Renal cortex interstitium (tissue), 15 donors: ENCODE data around the gene ZMYND12. TPM values are rescaled to one million over a fixed set of nuclear protein-coding genes. Genes with fewer than 3 reads are reported as not detected.
"Not testable (repeated sequence)": the region's sequence is repeated elsewhere in the genome, so short reads cannot be mapped to it uniquely, and the experiment has no call there.

Experiments used
- DNase-seq, 11 donors: peaks; one replicate each; pipeline ENCODE4 v3.0.0-alpha.2; 2013; ENCODE audit warnings: low read depth in 9 of 11, low spot score in 4 of 11; ENCODE audit errors: extremely low read depth in 1 of 11
- long read RNA-seq, 16 experiments: transcript quantifications; one replicate each; lab custom pipeline, GENCODE V29; 2026
- polyA plus RNA-seq, 3 donors: library from polyadenylated mRNA; unstranded; fragments of 120-200 nt; gene quantifications; one replicate each; pipeline ENCODE4 v1.2.1, GENCODE V29; 2013; ENCODE audit not compliant: insufficient read length in 3 of 3

ZMYND12 gene, protein sequence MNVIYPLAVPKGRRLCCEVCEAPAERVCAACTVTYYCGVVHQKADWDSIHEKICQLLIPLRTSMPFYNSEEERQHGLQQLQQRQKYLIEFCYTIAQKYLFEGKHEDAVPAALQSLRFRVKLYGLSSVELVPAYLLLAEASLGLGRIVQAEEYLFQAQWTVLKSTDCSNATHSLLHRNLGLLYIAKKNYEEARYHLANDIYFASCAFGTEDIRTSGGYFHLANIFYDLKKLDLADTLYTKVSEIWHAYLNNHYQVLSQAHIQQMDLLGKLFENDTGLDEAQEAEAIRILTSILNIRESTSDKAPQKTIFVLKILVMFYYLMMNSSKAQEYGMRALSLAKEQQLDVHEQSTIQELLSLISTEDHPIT
- polyA plus RNA-seq = 1 to 10 TPM; 3.2 to 4.3 (median 4.2) TPM
- long read RNA-seq, donor 1 = 0 reads
- long read RNA-seq, donor 2, partial matches to known transcripts = 6 of 50 reads
- long read RNA-seq, donor 2, other reads (novel, unspliced or antisense) = 43 of 50 reads
- long read RNA-seq, donor 3, partial matches to known transcripts = 61 of 163 reads
- long read RNA-seq, donor 3, other reads (novel, unspliced or antisense) = 102 of 163 reads
- long read RNA-seq, donor 4 = 0 reads
- long read RNA-seq, donor 5 = 0 reads
- long read RNA-seq, donor 6, partial matches to known transcripts = 0 of 1 reads
- long read RNA-seq, donor 6, other reads (novel, unspliced or antisense) = 0 of 1 reads
- long read RNA-seq, donor 7, partial matches to known transcripts = 6 of 7 reads
- long read RNA-seq, donor 7, other reads (novel, unspliced or antisense) = 0 of 7 reads
- long read RNA-seq, donor 8, partial matches to known transcripts = 16 of 156 reads
- long read RNA-seq, donor 8, other reads (novel, unspliced or antisense) = 140 of 156 reads
- long read RNA-seq, donor 9, partial matches to known transcripts = 0 of 1 reads
- long read RNA-seq, donor 9, other reads (novel, unspliced or antisense) = 0 of 1 reads
- long read RNA-seq, donor 10 = 0 reads
- long read RNA-seq, donor 11 = 0 reads
- long read RNA-seq, donor 12 = 0 reads
- long read RNA-seq, donor 13 = 0 reads
- long read RNA-seq, donor 14 = 0 reads
- long read RNA-seq, donor 15 = 0 reads
- long read RNA-seq, donor 16, partial matches to known transcripts = 0 of 3 reads
- long read RNA-seq, donor 16, other reads (novel, unspliced or antisense) = 0 of 3 reads

DNA sequence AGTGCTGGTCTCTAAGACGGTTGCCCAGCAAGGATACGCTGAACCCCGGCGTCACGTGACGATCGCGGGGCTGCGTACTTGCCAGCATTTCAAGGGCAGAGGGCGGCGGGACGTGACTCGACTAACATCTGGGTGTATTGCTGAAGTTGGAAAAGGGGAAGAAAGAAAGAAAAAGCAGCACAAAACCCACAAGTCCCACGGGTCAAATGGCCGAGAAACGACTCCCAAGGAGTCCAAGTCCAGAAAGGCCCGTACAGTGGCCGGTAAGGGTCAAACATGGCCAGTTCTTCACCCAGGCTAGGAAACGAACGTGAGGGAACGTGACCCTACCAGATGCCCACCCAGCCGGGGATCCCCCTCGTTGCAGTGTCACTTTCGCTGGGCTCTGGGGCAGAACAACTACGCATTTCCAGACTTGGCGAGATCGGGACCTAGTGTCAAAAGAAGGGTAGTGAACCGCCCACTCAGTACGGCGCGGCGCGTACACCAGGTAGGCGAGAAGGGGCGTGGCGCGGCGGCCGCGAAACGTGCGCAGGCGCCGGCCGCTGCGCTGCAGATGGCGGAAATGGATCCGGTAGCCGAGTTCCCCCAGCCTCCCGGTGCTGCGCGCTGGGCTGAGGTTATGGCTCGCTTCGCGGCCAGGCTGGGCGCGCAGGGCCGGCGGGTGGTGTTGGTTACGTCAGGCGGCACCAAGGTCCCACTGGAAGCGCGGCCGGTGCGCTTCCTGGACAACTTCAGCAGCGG, at the start of gene ZMYND12, which contains the start of gene PPCS:
TSS of gene ZMYND12 (minus strand) at position 13 of the 744 bp plus-strand sequence. CDS start 25 bp downstream, outside the sequence.
TSS of gene PPCS (plus strand) at position 534 of the 744 bp plus-strand sequence. CDS start at position 557, 23 bp downstream.
- peak; percentile 69 to 93 (median 83) for DNase-seq

DNA sequence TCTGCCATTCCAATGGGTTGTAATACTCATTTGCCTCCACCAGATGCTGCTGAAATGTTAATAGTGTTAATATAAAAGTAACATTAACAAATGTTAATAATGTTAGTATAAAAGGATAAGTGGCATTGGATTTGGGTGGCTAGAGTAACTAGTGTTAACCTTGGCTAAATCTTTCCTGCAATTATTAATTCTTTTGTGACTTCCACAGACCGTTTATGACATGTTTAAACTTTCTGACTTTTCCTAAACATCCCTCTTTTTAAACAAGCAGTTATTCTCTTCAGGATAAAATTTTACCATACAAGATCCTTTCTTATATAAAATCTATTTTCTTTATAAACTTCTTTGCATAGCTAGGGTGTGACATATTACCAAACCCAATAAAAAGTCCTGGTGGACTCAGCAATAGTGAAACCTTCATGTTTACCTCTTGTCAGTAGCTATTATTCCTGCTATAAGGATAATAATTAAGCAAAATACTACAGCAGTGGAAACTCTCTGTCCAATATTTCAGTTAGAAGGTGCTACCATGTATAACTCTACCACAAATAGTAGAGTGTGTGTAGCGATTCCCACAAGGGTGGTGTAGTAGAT, 48.8 kb upstream of the ZMYND12 start:
- DNase-seq = no peak

DNA sequence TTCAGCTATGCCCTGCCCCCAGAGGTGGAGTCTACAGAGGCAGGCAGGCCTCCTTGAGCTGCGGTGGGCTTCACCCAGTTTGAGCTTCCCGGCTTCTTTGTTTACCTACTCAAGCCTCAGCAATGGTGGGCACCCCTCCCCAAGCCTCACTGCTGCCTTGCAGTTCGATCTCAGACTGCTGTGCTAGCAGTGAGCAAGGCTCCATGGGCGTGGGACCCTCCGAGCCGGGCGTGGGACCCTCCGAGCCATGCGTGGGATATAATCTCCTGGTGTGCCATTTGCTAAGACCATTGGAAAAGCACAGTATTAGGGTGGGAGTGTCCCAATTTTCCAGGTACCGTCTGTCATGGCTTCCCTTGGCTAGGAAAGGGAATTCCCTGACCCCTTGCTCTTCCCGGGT, 46.2 kb upstream of the ZMYND12 start:
- DNase-seq = not testable (repeated sequence)

DNA sequence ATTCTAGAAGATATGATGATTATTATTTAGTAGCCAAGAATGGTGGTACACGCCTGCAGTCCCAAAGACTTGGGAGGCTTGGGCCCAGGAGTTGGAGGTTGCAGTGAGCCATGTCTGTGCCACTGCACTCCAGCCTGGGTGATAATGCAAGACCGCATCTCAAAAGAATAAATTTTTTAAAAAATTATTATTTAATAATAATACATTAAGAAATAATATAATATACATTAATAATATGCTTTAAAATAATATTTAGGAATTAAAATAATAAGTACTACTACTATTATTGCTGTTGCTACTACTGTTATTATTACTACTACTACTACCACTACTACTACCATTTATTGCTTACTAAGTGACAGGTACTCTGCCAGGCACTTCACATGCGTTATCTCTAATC, 34.4 kb upstream of the ZMYND12 start:
- DNase-seq = no peak

DNA sequence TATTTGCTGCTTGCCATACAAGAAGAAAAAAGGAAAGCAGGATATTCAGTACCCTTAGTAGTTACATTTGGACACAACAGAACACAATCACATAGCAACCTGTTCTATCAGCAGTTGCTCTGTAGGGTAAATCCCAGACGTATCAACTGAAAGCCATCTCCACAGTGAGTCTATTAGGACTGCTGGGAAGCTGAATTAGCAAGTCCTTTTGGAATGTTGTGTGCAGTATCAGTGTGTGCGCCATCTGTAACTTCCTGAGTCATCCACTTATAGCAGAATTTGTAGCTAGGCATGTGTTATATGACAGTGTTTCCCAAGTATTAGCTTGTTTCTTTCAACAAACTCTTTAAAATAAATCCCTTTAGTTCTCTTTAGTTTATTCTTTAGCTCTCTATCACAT, 28.6 kb upstream of the ZMYND12 start:
- no peak for DNase-seq

DNA sequence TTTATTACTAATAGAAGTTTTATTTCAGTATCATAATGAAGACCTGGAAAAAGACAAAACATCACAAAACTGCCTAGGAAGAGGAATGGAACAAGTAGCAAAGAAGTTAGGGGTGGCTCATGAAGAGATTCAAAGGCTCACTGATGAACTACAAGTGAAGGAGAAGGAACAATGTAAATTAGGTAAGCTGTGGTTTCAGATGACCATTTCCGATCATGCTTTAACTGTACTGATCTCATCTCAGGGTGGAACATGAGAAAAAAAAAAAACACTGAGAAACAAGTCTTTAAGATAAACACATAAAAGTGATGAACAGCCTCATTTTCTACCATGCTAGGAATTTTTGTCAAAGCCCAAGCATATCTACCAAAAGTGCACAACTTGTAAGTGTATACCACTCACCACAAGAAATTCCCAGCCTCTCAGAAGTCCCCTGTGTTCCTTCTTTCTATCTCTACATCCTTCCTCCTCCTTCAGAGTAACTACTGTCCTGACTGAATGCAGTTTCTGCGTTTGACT, 26.9 kb upstream of the ZMYND12 start:
- no peak for DNase-seq

DNA sequence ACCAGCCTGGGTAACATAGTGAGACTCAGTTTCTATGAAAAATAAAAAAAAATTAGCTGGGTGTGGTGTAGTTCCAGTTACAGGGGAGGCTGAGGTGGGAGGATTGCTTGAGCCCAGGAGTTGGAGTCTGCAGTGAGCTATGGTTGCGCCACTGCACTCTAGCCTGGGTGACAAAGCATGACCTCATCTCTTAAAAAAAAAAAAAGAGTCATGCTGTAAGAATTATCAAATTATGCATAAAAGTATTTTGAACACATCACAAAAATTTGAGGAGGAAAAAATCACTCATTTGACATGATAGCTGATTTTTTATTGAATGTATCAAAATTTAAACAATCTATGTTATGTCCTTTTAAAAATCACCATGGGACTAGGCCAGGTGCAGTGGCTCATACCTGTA, 25.1 kb upstream of the ZMYND12 start:
- no peak for DNase-seq

DNA sequence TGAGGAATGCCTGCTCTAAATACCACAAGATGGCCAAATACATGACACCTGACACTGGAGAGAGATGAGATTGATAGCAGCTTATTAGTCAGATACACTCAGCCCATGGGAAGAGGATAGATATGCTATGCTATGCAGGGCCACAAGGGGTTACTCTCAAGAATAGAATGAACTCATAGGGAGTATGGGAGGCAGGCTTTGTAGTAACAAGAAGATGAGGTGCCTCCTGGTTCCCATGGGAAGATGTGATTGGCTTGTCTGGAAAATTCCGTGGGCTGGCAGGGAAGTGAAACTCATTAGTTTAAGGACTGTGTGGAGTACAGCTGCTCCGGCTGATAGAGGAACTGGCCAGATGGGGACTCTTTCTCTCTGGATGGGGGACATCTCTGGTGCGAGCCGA, 23.8 kb upstream of the ZMYND12 start:
- DNase-seq = no peak

DNA sequence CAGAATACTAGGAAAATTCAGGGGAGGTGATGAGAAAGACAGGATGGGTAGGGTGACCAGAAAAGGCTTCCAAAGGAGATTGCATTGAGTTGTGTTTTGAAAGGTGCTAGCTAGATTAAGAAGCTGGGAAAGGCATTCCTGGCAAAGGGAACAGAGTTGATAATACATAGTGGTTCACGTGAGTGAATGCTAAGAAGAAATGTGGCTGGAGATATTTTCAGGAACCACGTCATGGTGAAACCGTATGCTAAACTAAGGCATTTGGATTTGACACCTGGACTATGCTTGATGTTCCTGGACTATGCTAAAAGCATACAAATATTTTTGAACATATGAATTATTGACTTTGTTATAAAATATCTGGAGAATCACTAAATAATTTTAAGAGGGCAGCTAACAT, 22.0 kb upstream of the ZMYND12 start:
- no peak for DNase-seq

DNA sequence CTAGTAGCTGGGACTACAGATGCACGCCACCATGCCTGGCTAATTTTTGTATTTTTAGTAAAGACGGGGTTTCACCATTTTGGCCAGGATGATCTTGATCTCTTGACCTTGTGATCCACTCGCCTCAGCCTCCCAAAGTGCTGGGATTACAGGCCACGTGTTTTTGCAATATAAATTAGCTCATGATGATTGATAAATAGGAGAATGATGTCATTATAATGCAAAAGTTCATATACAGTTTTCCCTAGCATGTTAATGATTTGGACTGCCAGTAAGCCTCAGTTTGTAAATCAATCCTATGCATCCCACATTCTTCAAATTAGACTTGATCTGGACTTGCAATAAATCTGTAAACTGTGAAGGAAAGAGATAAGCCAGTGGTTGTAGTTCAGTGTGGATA, 21.5 kb upstream of the ZMYND12 start:
- DNase-seq = not testable (repeated sequence)

DNA sequence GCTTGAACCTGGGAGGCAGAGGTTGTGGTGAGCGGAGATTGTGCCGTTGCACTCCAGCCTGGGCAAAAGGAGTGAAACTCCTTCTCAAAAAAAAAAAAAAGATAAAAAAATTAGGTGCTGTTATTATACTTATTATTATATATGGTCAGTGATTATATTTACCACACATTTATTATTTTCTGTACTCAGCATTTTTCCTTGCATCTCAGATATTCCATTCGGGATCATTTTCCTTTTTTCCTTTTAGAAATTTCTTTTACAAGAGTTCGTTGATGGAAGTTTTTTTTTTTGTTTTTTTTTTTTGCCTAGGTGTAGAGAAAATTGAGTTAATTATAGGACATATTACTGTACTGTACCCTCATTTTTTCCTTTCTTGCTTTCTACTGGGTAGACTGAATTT, 20.8 kb upstream of the ZMYND12 start:
- no peak for DNase-seq

DNA sequence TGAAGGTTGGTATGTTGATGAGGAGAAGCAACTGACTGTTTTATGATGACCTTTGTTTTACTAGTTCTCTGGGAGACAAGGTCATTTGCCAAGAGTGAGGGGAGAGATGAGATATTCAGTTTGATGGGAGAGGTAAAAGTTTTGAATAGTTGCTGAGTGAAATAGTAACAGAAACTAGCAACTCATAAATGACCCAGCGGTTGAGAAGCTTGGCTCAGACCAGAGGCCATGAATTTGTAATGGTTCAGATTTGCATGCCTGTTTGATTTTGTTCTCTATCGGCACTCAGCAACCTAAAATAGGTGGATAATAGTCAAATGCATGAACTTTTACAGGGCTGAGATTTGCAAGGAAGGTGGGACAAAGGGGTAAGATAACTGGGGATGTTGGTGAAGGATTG, 13.9 kb upstream of the ZMYND12 start:
- no peak for DNase-seq

DNA sequence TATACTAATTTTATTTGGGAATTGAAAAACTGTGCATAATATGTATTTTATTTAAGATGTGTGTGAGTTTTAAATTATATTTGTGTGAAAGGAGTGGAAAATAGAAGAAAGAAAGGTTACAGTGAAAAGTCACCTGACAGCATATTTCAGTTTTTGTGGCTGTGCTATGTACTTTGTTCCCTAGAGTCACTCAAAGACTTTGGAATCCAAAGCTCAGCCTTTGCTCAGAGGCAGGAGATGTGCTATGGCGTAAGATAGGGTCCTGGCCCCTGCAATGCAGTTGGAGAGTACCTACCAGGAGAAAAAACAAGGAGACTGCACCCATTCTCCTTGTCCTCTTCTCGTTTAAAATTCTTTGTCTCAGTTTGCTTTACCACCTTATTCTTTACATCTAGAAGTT, 10.2 kb upstream of the ZMYND12 start:
- no peak for DNase-seq

DNA sequence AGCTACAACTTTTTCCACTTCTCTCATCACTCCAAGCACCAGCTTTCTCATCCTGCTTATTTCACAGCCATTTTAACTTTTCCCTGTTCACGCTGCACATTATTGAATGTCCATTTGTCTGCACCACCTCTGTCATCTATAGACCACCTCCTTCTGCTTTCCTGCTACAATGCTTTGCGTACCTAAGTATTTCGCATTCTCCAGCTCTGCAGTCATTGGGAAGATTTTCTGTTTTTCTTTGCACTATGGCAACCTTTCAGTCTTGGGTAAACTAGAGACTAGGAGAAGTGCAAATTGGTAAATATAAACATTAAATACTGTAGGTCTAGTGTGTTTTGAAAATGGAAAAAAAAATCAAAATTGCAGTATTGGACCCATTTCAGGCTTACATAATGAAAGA, 8.1 kb upstream of the ZMYND12 start:
- DNase-seq = peak in 1 of 11 donors; percentile 13

DNA sequence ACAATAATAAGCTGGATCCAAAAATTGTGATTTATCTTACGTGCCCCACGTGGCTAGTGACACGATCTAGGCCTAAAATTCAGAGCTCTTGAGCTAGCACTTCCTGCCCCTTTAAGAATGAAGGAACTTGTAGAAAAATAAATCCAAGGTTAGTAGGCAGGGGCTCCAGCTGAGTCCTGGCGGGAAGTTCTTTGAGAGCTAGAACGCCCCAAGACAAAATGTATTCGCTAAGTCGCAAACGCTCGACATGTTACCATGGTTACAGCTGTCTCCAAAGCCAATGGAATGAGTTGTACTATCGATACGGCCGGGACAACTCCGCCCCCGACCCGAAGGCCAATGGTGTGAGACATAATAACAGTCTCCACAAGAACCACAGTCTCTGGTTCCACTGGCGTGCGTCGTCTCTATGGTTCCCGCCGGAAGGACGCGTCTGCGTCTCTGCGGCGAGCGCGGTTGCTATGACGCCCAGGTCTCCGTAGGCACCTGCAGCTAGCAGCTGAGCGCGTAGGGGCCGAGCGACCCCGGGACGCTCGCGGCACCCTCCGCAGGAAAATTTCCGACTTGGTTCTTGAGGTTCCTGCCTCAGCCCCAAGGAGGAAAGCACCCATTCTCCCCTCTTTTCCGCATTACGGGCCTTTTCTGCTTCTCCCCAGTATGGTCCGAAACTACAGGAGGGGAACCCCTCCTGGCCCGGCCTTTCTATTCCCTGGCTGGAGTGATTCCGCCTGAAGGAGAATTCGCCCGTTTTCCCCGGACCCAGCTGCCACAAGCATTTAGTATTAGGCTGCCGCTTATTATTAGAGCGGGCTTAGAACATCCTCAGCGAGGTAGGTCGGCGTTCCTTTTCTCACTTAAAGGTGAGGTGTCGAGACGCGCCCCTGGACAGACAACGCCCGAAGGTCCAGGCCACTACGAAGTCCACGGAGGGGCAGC, 7.3 kb upstream of the ZMYND12 start, which contains the start of gene CCDC30:
TSS of gene CCDC30 (plus strand) at position 459 of the 936 bp plus-strand sequence. CDS start 17,266 bp downstream, outside the sequence.
- peak; percentile 92 to 99 (median 95) for DNase-seq

DNA sequence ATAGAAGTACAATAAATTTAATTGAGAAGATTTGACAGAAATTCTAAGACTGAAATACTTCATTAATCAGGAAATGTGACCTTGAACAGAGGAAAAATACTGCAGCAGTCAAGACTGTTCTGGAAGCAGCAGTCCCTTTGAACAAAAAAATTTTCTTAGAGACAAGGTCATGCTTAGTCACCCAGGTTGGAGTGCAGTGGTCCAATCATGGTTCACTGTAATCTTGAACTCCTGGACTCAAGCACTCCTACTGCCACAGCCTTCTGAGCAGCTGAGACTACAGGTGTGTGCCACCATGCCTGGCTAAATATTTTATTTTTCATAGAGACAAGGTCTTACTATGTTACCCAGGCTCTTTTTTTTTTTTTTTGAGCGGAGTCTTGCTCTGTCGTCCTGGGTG, 5.4 kb upstream of the ZMYND12 start:
- DNase-seq = no peak

DNA sequence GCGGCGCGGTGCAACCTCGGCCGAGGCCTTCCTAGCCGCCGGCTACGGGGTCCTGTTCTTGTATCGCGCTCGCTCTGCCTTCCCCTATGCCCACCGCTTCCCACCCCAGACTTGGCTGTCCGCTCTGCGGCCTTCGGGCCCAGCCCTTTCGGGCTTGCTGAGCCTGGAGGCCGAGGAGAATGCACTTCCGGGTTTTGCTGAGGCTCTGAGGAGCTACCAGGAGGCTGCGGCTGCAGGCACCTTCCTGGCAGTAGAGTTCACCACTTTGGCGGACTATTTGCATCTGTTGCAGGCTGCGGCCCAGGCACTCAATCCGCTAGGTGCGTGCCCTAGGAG, 900 bp upstream of the ZMYND12 start:
- peak in 3 of 11 donors; percentile 28 to 39 (median 33) for DNase-seq
